Measurements from ENCODE around the gene NF1.

GRCh38 chr17:31411707-31412285 lies 317.0 kb downstream of the NF1 start:
- TF ChIP-seq CTCF (IDR thresholded peaks at IDR 0.05; ENCODE audit: low read length) (no peak), EZH2phosphoT487 (IDR thresholded peaks at IDR 0.05; ENCODE audit: low read length) (no peak), EZH2 (optimal IDR thresholded peaks at IDR 0.05; ENCODE audit: low read depth, low read length) (no peak)
